H1 (cell line): Measurements from ENCODE around the gene QRICH1.

ENCODE experiments used
- JUND ChIP-seq: IDR thresholded peaks from 2 replicates; pipeline ENCODE4 v1.6.1; 2011; ENCODE audit warnings: mild to moderate bottlenecking, improper control_type of control experiment, low read length
- POLR2AphosphoS5 ChIP-seq: IDR thresholded peaks from 2 replicates; pipeline ENCODE4 v1.6.1; 2011; ENCODE audit warnings: low read depth, low read length
- TF ChIP-seq, protein P1 (sequence below), 3 experiments: IDR thresholded peaks; 1 replicate in 2 of 3; 2 replicates in 1 of 3; pipeline versions ENCODE4 v1.5.1 to v1.6.1; 2011; ENCODE audit warnings: low read length in 3 of 3, mild to moderate bottlenecking in 3 of 3, inconsistent platforms in 2 of 3, low read depth in 1 of 3, moderate library complexity in 1 of 3; ENCODE audit not compliant: insufficient read depth in 1 of 3; ENCODE audit errors: control extremely low read depth in 1 of 3

- TF ChIP-seq POLR2AphosphoS5: no peak
- no peak for TF ChIP-seq JUND
- TF ChIP-seq, protein P1, sequence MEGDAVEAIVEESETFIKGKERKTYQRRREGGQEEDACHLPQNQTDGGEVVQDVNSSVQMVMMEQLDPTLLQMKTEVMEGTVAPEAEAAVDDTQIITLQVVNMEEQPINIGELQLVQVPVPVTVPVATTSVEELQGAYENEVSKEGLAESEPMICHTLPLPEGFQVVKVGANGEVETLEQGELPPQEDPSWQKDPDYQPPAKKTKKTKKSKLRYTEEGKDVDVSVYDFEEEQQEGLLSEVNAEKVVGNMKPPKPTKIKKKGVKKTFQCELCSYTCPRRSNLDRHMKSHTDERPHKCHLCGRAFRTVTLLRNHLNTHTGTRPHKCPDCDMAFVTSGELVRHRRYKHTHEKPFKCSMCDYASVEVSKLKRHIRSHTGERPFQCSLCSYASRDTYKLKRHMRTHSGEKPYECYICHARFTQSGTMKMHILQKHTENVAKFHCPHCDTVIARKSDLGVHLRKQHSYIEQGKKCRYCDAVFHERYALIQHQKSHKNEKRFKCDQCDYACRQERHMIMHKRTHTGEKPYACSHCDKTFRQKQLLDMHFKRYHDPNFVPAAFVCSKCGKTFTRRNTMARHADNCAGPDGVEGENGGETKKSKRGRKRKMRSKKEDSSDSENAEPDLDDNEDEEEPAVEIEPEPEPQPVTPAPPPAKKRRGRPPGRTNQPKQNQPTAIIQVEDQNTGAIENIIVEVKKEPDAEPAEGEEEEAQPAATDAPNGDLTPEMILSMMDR (IDR thresholded peaks at IDR 0.05; ENCODE audit: control extremely low read depth in 1 of 3, insufficient read depth in 1 of 3, low read depth in 1 of 3, low read length in 3 of 3): no peak
Observed at GRCh38 chr3:48982016-48982415, 111.9 kb downstream of the QRICH1 start.
